GM11168 (cell line): ENCODE measurements around the gene SPAG16.

ENCODE experiments used
- in situ Hi-C: fragments of 300-500 bp; cut with MboI; formaldehyde crosslinking; loops from one replicate; pipeline ENCODE4 v1.12.0; 2022; ENCODE audit warnings: low sequenced_read_pairs; ENCODE audit not compliant: unreplicated experiment

SPAG16 gene

DNA sequence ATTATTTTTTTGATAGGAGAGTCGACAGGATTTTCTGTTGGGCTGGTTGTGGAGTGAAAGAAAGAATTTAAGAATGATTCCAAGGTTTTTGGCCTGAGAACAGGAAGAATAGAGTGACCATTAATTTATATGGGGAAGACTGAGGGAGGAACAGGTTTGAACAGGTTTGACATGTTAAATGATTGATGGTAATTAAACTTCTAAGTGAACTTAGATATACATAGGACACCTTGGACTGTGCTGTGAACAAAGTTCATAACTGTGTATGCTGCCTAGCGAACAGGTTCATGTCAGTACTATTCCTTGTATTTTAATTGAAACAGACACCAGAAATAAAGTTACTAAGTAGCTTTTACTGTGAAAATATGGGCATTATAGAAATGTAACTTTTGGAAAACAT is 212.0 kb downstream of the SPAG16 start:
- in situ Hi-C loops, result no loop called here

DNA sequence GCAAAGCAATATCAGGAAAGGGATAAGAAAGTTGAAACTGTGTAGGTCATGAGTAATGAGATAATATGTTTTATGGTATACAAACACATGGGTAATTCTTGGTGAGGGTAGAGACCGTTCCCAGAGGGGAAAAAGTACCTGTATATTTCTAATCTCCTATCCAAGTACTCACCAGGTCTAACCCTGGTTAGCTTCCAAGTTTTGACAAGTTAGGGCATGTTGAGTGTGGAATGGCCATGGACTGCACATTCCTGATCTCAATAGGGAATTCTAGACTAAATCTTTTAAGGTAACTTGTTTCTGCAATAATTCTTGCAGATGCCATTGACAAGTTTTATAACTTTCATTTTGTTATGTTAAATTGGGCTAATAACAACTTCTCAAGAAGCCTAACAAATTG is 216.6 kb downstream of the SPAG16 start:
- in situ Hi-C loops, result no loop called here

DNA sequence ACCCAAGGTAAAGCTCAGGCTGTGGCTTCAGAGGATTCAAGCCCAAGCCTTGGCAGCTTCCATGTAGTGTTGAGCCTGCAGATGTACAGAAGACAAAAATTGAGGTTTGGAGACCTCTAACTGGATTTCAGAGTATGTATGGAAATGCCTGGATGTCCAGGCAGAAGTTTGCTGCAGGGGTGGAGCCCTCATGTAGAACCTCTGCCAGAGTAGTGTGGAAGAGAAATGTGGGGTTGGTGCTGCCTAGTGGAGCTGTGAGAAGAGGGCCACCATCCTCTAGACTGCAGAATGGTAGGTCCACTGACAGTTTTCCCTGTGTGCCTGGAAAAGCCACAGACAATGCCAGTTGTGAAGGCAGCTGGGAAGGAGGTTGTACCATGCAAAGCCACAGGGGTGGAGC is 239.9 kb downstream of the SPAG16 start:
- in situ Hi-C loops, result no loop called here

DNA sequence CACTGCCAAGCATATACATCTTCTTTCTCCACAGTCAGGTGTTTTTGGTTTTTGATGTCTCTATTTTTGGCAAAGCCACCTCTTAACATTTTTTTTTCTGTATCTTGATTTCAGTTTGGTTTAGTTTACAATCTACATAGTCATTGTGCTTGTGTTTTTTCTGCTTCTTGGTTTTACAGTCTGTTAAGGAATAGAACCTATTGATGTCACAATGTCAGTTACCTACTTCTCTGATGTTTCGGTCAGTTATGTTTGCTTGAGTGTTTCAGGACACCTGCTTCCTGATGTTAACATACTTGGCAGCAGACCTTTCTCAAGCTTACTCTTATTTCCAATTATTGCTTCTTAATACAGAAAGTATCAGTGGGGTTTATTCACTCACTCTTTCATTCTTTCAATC is 253.3 kb downstream of the SPAG16 start:
- in situ Hi-C loops, result no loop called here

DNA sequence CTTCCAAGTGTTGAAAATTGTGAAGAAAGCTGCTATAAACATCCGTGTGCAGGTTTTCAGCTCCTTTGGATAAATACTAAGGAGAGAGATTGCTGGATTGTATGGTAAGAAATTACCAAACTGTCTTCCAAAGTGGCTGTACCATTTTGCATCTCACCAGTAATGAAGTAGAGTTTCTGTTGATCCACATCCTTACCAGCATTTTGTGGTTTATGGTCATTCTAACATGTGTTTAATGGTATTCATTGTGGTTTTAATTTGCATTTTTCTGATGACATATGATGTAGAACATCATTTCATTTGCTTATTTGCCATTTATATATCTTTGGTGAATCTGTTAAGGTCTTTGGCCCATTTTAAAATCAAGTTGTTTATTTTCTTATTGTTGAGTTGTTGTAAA is 260.7 kb downstream of the SPAG16 start:
- in situ Hi-C loops, result no loop called here

DNA sequence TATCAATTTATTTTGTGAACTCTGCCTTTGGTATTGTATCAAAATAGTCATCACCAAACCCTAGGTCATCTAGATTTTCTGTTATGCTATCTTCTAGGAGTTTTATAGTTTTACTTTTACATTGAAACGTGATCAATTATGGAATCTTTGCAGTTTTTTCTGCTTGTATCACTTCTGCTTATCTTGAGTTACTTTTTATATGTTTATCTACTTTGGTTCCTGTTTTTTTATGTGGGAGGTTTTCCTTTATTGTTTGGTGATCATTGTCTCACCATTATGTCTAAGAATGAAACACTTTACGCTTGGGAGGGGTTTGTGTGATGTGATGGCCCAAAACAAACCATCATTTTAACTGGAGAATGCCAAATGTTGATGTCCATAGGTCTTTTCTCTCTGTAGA is 261.2 kb downstream of the SPAG16 start:
- in situ Hi-C loops, result no loop called here

DNA sequence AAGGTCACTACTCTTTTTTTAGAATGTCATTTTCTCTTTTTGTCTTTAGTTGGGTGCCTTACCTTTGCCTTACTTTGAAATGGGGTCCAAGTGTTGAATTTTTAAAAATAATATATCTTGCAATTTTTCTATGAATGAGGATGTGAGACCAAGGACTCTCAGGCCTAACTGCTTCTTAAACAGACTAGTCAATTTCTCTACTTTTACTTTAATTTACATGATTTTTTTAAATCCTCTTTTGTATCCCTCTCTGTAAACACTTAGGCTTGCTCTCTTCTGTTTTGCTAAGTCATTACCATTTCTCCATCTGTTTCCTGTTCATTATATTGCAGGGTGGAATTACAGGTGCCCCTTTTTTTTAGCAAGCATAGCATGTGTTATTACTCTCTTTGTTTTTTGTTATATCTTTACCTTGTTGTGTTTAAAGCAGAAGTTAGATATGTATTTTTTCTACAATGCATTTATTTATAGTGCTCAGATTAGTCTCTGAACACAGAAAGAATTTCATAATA is 261.8 kb downstream of the SPAG16 start:
- in situ Hi-C loops, result no loop called here

DNA sequence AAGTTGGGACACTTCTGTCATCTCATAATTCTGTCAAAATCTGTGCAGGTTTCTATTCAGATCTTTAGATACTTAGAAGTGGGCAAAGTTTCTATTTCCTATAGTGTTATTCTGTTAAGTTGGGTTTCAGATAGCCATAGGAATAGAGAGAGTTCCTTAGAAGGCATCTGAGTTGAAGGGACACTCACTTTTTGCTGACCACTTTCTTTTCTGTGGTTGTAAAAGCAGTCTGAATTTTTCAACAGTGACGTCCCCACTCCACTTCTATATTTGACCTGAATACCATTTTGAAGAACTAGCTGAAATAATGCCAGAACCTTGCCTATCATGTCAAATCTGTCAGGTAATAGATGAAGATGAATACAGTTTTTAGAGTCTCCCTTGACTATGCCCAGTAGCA is 267.3 kb downstream of the SPAG16 start:
- in situ Hi-C loops, result no loop called here

DNA sequence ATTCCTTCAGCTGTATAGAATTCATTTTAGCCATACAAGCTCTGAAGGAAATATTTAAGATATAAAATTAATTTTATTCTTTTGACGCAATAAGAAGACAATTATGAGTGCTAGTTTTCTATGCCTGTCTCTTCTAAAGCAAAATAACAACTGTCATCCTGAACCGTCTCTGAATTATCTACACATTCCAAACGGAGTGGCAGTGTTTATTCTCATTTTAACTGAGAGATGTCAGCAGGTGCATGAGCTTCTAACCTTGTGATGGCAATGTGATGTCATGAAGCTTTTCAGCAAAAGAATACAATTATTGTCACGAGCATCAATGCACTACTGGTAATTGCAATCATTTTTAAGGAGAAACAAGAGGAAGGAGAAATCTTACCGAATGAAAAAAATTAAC is 274.8 kb downstream of the SPAG16 start:
- in situ Hi-C loops, result no loop called here

DNA sequence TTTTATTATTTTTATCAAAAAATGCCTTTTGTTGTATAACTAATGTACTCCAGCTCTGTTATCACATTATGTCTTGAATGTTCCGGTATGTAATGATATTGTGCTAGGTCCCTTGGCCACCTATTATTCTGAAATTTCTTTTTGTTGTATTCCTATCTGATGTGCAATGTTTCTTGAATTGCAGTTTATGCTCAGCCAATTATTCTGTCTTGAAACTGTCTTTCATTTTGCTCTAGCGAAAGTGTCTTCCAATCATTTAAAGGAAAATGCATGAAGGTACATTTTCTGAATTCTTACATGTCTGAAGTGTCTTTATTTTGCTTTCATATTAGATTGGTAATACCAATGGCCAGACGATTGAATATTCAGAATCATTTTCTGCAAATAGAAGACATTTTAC is 277.5 kb downstream of the SPAG16 start:
- in situ Hi-C loops, result no loop called here

DNA sequence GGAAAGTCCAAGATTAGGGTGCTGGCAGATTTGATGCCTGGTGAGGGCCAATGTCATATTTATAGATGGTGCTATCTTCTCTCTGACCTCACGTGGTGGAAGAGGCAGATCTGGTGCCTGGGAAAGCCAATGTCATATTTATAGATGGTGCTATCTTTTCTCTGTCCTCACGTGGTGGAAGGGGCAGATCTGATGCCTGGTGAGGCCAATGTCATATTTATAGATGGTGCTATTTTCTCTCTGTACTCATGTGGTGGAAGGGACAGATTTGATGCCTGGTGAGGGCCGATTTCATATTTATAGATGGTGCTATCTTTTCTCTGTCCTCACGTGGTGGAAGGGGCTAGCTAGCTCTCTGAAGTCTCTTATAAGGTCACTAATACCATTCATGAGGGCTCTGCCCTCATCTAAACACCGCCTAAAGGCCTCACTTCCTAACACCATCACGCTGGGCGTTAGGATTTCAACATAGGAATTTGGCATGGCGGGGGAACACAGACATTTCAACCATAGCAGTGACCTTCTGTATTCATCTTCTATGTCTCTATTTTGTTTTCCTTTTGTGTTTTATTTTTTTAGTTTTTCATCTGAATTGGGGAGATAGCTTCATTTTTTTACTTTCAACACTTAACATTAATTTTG is 278.4 kb downstream of the SPAG16 start:
- in situ Hi-C loops, result no loop called here

DNA sequence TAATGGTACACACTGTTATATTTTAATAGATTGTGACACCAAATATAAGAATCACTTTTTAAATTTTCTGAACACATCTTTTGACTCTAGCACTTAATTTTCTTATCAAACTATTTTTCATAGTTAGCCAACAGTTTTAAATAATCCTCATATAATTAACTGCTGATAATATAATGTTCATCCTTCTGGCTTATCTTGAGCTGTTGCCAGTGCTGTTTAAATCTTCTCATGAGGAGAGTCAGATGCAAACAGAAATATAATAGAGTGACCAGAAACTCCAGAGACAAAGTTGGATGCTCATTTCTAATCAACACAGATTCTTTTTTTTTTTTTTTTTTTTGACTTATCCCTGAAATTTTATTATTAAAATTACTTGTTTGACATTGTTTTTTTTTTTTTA is 282.6 kb downstream of the SPAG16 start:
- in situ Hi-C loops, result no loop called here

DNA sequence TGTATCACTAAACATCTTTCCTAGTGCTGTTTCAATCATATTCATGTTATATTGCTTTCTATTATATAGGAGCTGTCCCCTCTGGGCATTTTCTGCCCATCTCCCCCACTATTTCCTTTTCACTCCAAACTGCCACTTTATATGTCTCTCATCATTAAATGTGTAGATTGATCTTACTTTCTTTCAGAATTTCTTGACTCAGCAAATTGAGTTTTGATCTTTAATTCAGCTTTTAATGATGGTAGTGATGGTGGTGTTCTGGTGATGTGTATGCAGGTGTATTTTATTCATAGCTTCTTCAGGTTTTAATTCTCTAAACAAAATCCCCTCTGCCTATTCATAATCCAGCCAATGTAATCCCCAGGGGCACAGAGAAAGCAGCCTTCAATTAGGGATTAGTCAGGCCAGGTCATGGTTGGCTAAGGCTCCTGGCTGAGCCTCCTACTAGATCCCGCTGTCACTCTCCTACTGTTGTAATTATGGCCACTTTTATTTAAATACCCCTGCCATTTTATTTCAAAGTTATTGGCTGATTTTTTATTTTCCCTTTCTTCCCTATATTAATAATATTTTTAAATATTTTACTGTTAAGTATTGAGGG is 325.4 kb downstream of the SPAG16 start:
- in situ Hi-C loops, result no loop called here

DNA sequence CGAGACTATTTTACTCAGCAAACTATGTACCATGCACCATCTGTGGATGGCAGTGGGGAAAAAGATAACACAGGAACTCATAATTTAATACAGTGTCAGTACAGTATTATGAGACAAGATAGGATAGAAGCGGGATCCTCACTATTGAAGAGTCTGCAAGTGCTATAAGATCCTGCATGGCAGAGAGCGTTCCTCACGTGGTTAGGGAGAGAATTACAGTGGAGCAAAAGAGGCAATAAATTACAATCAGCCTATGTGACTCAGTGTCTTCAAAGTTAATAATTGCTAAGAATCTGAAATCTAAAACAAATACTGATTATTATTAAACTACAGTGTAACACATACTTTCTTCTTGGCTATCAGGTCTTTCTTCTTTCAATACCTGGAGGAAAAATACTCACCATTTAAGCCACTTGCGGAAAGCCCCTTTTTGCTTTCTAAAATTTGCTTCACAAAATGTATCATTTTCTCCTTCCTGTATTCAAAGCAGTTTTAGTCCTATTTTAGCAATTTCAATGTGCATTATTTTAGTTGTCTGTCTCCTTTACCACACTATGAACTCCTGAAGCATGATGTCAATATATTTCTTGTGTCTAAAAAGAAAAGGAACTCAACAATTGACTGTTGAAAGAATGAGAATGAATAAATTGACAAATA is 342.9 kb downstream of the SPAG16 start:
- in situ Hi-C loops, result no loop called here

DNA sequence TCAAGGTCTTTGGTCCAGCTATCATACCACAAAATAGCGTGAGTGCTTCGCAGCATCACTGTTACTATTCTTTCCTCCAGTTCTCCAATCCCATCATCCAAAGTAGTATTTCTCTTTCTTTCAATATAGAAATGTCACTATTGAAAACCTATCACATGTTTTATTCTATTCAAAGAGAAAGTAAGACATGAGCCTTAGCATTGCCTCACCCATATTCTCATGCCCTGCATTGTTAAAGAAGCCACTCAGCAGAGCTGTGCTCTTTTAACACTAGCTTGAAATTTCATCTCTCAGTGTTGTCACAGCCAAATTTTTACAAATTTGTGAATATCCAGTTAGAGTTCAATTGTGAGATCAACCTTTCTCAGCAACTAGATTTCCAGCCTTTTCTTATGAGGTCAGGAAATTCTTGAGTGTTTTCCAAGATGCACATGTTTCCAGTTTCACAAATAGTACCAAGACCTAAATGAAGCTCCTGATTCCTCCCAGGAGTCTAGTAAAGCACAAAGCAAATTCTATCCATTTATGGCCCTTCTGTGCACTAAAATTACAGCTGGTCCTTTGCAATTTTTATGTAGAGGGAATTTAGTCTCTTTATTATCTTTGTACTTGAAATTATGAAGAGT is 343.7 kb downstream of the SPAG16 start:
- in situ Hi-C loops, result no loop called here

DNA sequence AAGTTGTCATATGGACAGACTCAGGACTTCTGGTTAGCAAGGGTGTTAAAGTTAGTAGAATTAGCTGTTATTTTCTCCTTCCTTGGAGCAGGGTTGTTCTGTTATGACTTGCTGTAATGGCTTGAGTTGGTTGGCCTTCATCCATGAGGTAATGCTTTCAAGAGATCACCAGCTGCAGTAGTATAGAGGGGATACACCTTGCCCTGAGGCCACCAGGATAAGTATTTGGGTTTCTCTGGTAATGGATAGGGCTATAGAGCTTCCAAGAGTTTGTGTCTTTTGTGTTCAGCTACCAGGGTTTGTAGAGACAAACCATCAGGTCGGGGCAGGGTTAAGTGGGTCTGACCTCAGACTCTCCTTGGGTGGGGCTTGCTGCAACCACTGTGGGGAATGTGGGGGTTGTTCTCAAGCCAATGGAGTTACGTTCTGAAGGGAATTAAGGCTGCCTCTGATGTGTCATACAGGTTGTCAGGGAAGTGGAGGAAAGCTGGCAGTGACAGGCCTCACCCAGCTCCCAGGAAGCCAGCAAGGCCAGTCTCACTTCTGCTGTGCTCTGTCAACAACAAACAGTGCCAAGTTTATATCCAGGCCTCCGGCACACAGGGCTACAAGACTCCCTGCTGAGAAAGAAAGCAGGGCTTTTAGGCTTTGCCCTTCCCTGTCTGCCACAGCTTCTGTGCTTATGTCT is 356.6 kb downstream of the SPAG16 start:
- in situ Hi-C loops, result no loop called here

DNA sequence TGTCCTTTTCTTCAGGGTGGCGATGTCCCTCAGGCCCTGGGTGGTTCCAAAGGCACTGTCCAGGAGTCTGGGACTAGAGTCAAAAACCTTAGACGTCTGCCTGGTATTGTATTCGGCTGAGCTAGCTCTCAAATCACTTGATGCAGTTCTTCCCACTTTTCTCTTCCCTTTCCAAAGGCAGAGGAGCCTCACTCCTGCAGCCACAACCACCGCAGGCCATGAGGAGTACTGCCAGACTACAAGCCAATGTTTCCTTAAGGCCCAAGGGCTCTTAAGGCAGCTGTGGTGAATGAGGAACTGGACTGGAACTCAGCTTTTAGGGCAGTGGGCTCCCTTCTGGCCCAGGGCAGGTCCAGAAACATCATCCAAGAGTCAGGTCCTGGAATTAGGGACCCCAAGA is 360.7 kb downstream of the SPAG16 start:
- in situ Hi-C loops, result no loop called here

DNA sequence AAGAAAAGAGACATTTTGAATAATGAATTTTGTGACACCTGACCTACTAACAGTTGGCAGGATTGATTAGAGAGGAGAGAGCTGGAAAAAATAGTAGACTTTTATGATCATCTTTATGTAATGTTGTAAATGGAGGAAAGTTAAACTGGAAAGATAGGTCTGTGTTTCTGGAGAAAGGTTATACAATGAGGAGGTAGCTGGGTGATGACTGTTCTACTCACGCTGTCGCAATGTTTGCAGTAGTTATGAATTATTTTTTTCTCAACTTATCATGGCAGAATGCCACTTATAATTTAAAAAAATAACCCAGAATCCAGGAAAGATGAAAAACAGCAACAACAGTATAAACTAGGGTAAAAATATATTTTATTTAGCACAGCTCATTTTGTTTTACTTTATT is 364.9 kb downstream of the SPAG16 start:
- in situ Hi-C loops, result no loop called here

DNA sequence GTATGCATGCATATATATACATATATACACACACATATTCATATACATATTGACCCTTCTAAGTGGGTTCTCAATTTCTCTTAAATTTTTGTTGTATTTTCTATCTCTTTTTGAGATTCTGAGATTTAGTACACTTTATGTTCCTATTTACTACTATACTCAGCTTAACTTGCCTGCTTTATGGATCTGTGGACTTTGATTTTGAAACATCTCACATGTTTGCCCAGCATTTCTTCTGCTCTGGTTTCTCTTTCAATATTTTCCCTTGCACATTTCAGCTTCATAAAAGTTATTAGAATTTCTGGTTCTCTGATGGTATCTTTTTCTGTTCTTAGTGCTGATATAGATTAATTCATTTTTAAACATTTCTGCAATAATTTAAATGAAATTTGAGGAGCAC is 380.6 kb downstream of the SPAG16 start:
- in situ Hi-C loops, result no loop called here

DNA sequence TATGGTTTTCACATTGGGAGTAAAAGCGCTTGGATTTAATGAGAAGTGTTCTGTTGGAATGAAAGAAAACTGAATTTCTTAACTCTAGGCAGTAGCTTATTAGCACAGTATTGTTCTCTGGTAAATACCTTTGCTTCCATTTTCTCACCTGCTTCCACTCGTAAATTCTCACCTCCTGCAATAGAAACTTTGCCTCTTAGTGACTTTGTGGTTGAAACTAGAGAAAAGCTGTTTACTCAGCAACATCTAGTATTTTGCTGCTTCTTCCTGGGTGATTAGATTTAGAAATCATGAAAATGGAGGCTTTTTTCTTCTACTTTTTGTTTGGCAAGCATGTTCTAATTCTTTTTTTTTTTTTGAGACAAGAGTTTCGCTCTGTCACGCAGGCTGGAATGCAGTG is 385.4 kb downstream of the SPAG16 start:
- in situ Hi-C loops, result no loop called here
